B cell (primary cell): ENCODE results near the gene CNFN. TPM values are rescaled to one million over a fixed set of nuclear protein-coding genes. Genes with fewer than 3 reads are reported as not detected.

Experiments used
- ATAC-seq: fragments of 200-7000 bp; cut with Tn5 transposase; one replicate; pipeline ENCODE4 v1.10.0; 2021; ENCODE audit warnings: low read depth, mild to moderate bottlenecking, moderate number of reproducible peaks, moderate library complexity
- CTCF ChIA-PET: fragments of 350-600 bp; sonication (Branson Sonifier 250); formaldehyde crosslinking; loops from one replicate; lab custom pipeline; 2021; ENCODE audit warnings: antibody characterized with exemption, inconsistent platforms; lab: Charles Lee
- POLR2A ChIA-PET: fragments of 350-600 bp; sonication (Branson Sonifier 250); formaldehyde crosslinking; loops from one replicate; lab custom pipeline; 2021; ENCODE audit warnings: antibody characterized with exemption; lab: Charles Lee
- DNase-seq: peaks from one replicate; pipeline ENCODE4 v3.0.0; 2013
- H2AFZ ChIP-seq: 2 replicates; pipeline ENCODE4 v1.6.1; 2012; ENCODE audit warnings: mild to moderate bottlenecking, low read depth, low read length; ENCODE audit not compliant: insufficient read depth, poor library complexity, severe bottlenecking
- H3K27ac ChIP-seq, 2 donors: 1 replicate in 1 of 2; 2 replicates in 1 of 2; pipeline ENCODE4 v1.5.1; 2012 to 2013; ENCODE audit warnings: low read length in 2 of 2, mild to moderate bottlenecking in 2 of 2, moderate library complexity in 1 of 2
- H3K27me3 ChIP-seq, 4 experiments: fragments of 200-600 bp in 1 of 4; sonication (generic) in 1 of 4; replicated peaks in 1 of 4; 1 replicate in 2 of 4; 2 replicates in 2 of 4; pipeline versions ENCODE4 v1.6.1 to v1.7.0; 2013 to 2016; ENCODE audit warnings: low read length in 3 of 4, mild to moderate bottlenecking in 2 of 4, mixed read lengths in 1 of 4, moderate library complexity in 1 of 4; ENCODE audit not compliant: insufficient read depth in 4 of 4, control insufficient read depth in 3 of 4; ENCODE audit errors: control extremely low read depth in 1 of 4
- H3K36me3 ChIP-seq, 2 experiments: replicated peaks in 1 of 2; 1 replicate in 1 of 2; 2 replicates in 1 of 2; pipeline versions ENCODE4 v1.6.1 to v1.7.1; 2013; ENCODE audit warnings: low read length in 1 of 2; ENCODE audit not compliant: insufficient read depth in 2 of 2, control insufficient read depth in 1 of 2; ENCODE audit errors: control extremely low read depth in 1 of 2, extremely low read depth in 1 of 2
- H3K4me1 ChIP-seq, 2 donors: fragments of 200-600 bp in 1 of 2; sonication (generic) in 1 of 2; 1 replicate in 1 of 2; 2 replicates in 1 of 2; pipeline versions ENCODE4 v1.5.1 to v1.6.1; 2013 to 2017; ENCODE audit warnings: low read length in 2 of 2; ENCODE audit not compliant: control insufficient read depth in 2 of 2, insufficient read depth in 2 of 2
- H3K4me2 ChIP-seq: replicated peaks from 2 replicates; pipeline ENCODE3; 2012; ENCODE audit warnings: mild to moderate bottlenecking, low read depth, low read length; ENCODE audit not compliant: poor library complexity, severe bottlenecking
- H3K4me3 ChIP-seq, 5 experiments: fragments of 200-600 bp in 1 of 5; sonication (generic) in 1 of 5; 1 replicate in 3 of 5; 2 replicates in 2 of 5; pipeline versions ENCODE4 v1.5.1 to v1.7.0; 2011 to 2016; ENCODE audit warnings: low read length in 4 of 5, mild to moderate bottlenecking in 4 of 5, low read depth in 2 of 5, control low read depth in 1 of 5, moderate library complexity in 1 of 5; ENCODE audit not compliant: insufficient read depth in 1 of 5; ENCODE audit errors: control extremely low read depth in 1 of 5, extremely low read depth in 1 of 5
- H3K79me2 ChIP-seq: fragments of 200-600 bp; sonication (generic); one replicate; pipeline ENCODE4 v1.6.0; 2016; ENCODE audit warnings: low read length; ENCODE audit not compliant: control insufficient read depth, insufficient read depth
- H3K9ac ChIP-seq: fragments of 200-600 bp; sonication (generic); 2 replicates; pipeline ENCODE4 v1.6.1; 2017; ENCODE audit warnings: mild to moderate bottlenecking, low read length, moderate library complexity
- H3K9me3 ChIP-seq, 3 donors: one replicate each; pipeline versions ENCODE4 v1.6.1 to v1.7.1; 2013; ENCODE audit warnings: low read length in 2 of 3; ENCODE audit not compliant: control insufficient read depth in 2 of 3, insufficient read depth in 1 of 3; ENCODE audit errors: control extremely low read depth in 1 of 3
- H4K20me1 ChIP-seq: 2 replicates; pipeline ENCODE4 v1.6.0; 2012; ENCODE audit warnings: mild to moderate bottlenecking, low read length; ENCODE audit not compliant: insufficient read depth, control insufficient read depth, poor library complexity, severe bottlenecking
- H3K27ac Mint-ChIP-seq: one replicate; pipeline ENCODE4 v1.8.0; 2021; ENCODE audit warnings: mixed read lengths
- H3K27me3 Mint-ChIP-seq: one replicate; pipeline ENCODE4 v1.8.0; 2021; ENCODE audit warnings: mixed read lengths
- H3K4me1 Mint-ChIP-seq: one replicate; pipeline ENCODE4 v1.8.0; 2021; ENCODE audit warnings: mixed read lengths
- H3K4me3 Mint-ChIP-seq: one replicate; pipeline ENCODE4 v1.8.0; 2021; ENCODE audit warnings: mixed read lengths
- H3K9me3 Mint-ChIP-seq: one replicate; pipeline ENCODE4 v1.8.0; 2022; ENCODE audit warnings: mixed read lengths; ENCODE audit not compliant: insufficient read depth
- CTCF ChIP-seq: fragments of 200-600 bp; IDR thresholded peaks from one replicate; pipeline ENCODE4 v1.8.0; 2022; ENCODE audit warnings: antibody characterized with exemption, mild to moderate bottlenecking
- EZH2 ChIP-seq: IDR thresholded peaks from 2 replicates; pipeline ENCODE4 v1.6.1; 2012; ENCODE audit warnings: borderline replicate concordance, low read depth, mild to moderate bottlenecking, moderate library complexity, low read length; ENCODE audit not compliant: insufficient read depth, poor library complexity, severe bottlenecking
- WGBS: methylation state at CpG from one replicate; pipeline ENCODE4 v1.1.5; 2013; ENCODE audit warnings: missing lambda C conversion rate; ENCODE audit not compliant: insufficient coverage; 5-methylcytosine and 5-hydroxymethylcytosine counted together
- intact Hi-C: fragments of 100-400 bp; cut with micrococcal nuclease; formaldehyde crosslinking; loops from one replicate; pipeline ENCODE4 v1.10.0; 2022
- polyA plus RNA-seq: library from polyadenylated mRNA; depleted of rRNA; stranded (reverse); fragments of >200 nt; gene quantifications from 2 replicates; pipeline ENCODE4 v1.2.3, GENCODE V29; 2012
- total RNA-seq, 2 donors: library from RNA; stranded (reverse); fragments of 120-200 nt in 1 of 2; gene quantifications; 1 replicate in 1 of 2; 2 replicates in 1 of 2; pipeline versions ENCODE4 v1.2.3 to v1.2.4, GENCODE V29; 2013 to 2022

Gene CNFN
- total and polyA plus RNA-seq, 2 donors (not counting 1 experiment from before 2014, with no cell fraction given) = 4.1 to 23.2 TPM

DNA sequence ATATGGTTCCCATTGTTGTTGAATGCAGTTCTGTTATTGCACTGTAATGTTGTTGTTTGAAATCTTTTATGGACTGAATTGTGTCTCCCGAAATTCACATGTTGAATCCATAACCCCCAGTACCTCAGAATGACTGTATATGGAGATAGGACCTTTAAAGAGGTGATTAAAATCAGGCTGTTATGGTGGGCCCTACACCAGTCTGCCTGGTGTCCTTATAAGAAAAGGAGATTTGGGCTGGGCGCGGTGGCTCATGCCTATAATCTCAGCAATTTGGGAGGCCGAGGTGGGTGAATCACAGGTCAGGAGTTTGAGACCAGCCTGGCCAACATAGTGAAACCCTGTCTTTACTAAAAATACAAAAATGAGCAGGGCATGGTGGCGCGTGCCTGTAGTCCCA is 45.2 kb upstream of the CNFN start:
- DNase-seq (no peak), ATAC-seq (no peak)
- Mint-ChIP-seq H3K9me3 (no peaks in the 10 kb centered on the region), H3K4me3 (no peak overlapping the region), H3K27me3 (no peaks in the 10 kb centered on the region), H3K27ac (no peak overlapping the region), H3K4me1 (peaks cover 7% of the 10 kb centered on the region)
- Histone ChIP-seq H3K9me3 (no peaks in the 10 kb centered on the region), H3K4me1 (peaks cover 0 to 6% of the 10 kb centered on the region in 2 donors), H2AFZ (no peak overlapping the region), H3K27me3 (no peaks in the 10 kb centered on the region), H4K20me1 (no peaks in the 10 kb centered on the region), H3K4me3 (no peak overlapping the region), H3K36me3 (no peaks in the 10 kb centered on the region), H3K9ac (no peak overlapping the region), H3K4me2 (no peak overlapping the region), H3K27ac (no peak overlapping the region), H3K79me2 (no peaks in the 10 kb centered on the region)
- WGBS = 80% methylated on average over 1 of the region's 6 CpGs
- TF ChIP-seq EZH2 (no peak), CTCF (no peak)
- ChIA-PET CTCF (interaction anchor here (0.9 to 3.5 kb wide), 9 partner anchors 10 to 327 kb away, joined by 3 to 25 read pairs (median 7); no protein-coding TSS in a partner anchor), POLR2A (no interaction called here)
- intact Hi-C loops = no loop called here

DNA sequence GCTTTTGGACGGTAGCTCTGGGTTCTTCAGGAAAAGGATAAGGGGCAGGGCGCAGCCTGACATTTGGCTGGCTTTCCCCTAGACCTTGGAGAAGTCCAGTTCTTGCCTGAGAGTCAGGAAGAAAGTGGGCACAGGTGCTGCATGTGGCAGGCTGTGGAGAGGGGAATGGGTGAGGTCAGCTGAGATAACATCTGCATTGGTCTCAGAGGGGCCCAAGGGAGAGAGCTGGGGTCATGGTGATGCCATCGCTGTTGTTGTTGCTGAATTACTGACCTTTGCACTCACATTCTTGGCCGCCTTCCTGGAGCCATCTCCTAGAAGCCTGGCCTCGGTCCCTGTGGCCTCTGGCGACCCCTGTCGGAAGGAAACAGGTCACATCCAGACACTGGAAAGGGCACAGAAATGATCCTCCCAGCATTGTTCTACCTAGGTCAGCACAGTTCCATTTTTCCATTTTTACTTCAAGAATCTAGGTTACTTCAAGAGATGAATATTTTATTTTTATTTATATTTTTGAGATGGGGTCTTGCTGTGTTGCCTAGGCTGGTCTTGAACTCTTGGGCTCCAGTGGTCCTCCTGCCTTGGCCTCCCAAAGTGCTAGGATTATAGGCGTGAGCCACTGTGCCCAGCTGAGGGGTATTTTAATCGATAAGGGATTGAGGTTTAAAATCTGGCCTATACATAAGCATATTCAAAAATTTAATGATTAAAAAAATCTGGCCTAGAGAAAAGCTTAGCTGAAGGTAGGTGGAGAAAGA is 43.6 kb upstream of the CNFN start:
- Mint-ChIP-seq H3K4me1 (peaks cover 6% of the 10 kb centered on the region), H3K4me3 (no peak overlapping the region), H3K27me3 (no peaks in the 10 kb centered on the region), H3K27ac (no peak overlapping the region), H3K9me3 (no peaks in the 10 kb centered on the region)
- intact Hi-C loops = loop anchor here (1.0 kb wide), 4 partner anchors 13 to 325 kb away; no protein-coding TSS in a partner anchor
- Histone ChIP-seq H3K79me2 (no peaks in the 10 kb centered on the region), H3K9ac (no peak overlapping the region), H2AFZ (no peak overlapping the region), H3K36me3 (no peaks in the 10 kb centered on the region), H3K4me1 (peaks cover 0 to 4% of the 10 kb centered on the region in 2 donors), H3K9me3 (no peaks in the 10 kb centered on the region), H4K20me1 (no peaks in the 10 kb centered on the region), H3K4me2 (no peak overlapping the region), H3K4me3 (no peak overlapping the region), H3K27me3 (peaks cover 0 to under 1% (median 0%) of the 10 kb centered on the region in 4 experiments), H3K27ac (no peak overlapping the region)
- CTCF ChIA-PET = interaction anchor here (0.5 to 3.5 kb wide), 20 partner anchors 9 to 1800 kb away, joined by 3 to 25 read pairs (median 4); partner anchors contain the start of genes CXCL17 and POU2F2
- ATAC-seq (peak; percentile 75), DNase-seq (peak; percentile 65)
- POLR2A ChIA-PET = interaction anchor here (0.6 kb wide), 1 partner anchor 10 kb away, joined by 4 read pairs; no protein-coding TSS in a partner anchor
- 49% methylated on average over 7 of the region's 9 CpGs for WGBS
- TF ChIP-seq CTCF = peak; percentile 81
- TF ChIP-seq EZH2 = no peak
